GM19351 (cell line): Measurements from ENCODE around the gene BHLHE23.

Experiments
- ATAC-seq: cut with Tn5 transposase; IDR thresholded peaks from one replicate; pipeline ENCODE4 v1.9.1; 2021; ENCODE audit warnings: mild to moderate bottlenecking, moderate library complexity; ENCODE audit not compliant: unreplicated experiment

Gene BHLHE23

GRCh38 chr20:63009988-63010769 is 3.4 kb upstream of the BHLHE23 start:
- ATAC-seq, result peak; percentile 51

- ATAC-seq, result peak; percentile 49
Measured at GRCh38 chr20:63009045-63009961, 2.5 kb upstream of the BHLHE23 start.

GRCh38 chr20:63008541-63009044 is 1.8 kb upstream of the BHLHE23 start:
- ATAC-seq, result no peak

GRCh38 chr20:63007646-63008488 is 1.1 kb upstream of the BHLHE23 start:
- ATAC-seq, result no peak

GRCh38 chr20:63007360-63007645 is 539 bp upstream of the BHLHE23 start:
- no peak for ATAC-seq

- no peak for ATAC-seq
Measured at GRCh38 chr20:63005862-63006539, 763 bp downstream of the BHLHE23 start.

- no peak for ATAC-seq
Measured at GRCh38 chr20:63005365-63005861, 1.4 kb downstream of the BHLHE23 start.

GRCh38 chr20:63004607-63005364 is 2.0 kb downstream of the BHLHE23 start:
- no peak for ATAC-seq

- no peak for ATAC-seq
Measured at GRCh38 chr20:63003546-63003945, 3.2 kb downstream of the BHLHE23 start.

GRCh38 chr20:63002511-63002910 is 4.3 kb downstream of the BHLHE23 start:
- no peak for ATAC-seq

- no peak for ATAC-seq
Measured at GRCh38 chr20:63000958-63001357, 5.8 kb downstream of the BHLHE23 start.

GRCh38 chr20:63000036-63000435 is 6.7 kb downstream of the BHLHE23 start:
- ATAC-seq, result no peak

- no peak for ATAC-seq
Measured at GRCh38 chr20:62999580-62999979, 7.2 kb downstream of the BHLHE23 start.

GRCh38 chr20:62998449-62998848 is 8.3 kb downstream of the BHLHE23 start:
- ATAC-seq, result no peak

GRCh38 chr20:62997417-62998035 is 9.2 kb downstream of the BHLHE23 start:
- no peak for ATAC-seq

GRCh38 chr20:62996596-62996982 is 10.2 kb downstream of the BHLHE23 start:
- no peak for ATAC-seq

GRCh38 chr20:62995898-62996595 is 10.7 kb downstream of the BHLHE23 start:
- no peak for ATAC-seq

- ATAC-seq, result no peak
Measured at GRCh38 chr20:62995481-62995880, 11.3 kb downstream of the BHLHE23 start.
